Neural crest cell (in vitro differentiated cells): ENCODE measurements around the gene SKP1. TPM values are rescaled to one million over a fixed set of nuclear protein-coding genes. Genes with fewer than 3 reads are reported as not detected.
"Not testable (repeated sequence)": the region's sequence is repeated elsewhere in the genome, so short reads cannot be mapped to it uniquely, and the experiment has no call there.

Experiments used
- DNase-seq: peaks from one replicate; pipeline ENCODE4 v3.0.0; 2021; ENCODE audit warnings: low read depth, mixed read lengths, low spot score
- H3K27ac Mint-ChIP-seq: one replicate; pipeline ENCODE4 v1.8.0; 2021; ENCODE audit warnings: mild to moderate bottlenecking, mixed read lengths; ENCODE audit not compliant: unreplicated experiment
- H3K27me3 Mint-ChIP-seq: 2 replicates; pipeline ENCODE4 v1.8.0; 2021; ENCODE audit warnings: low read depth, mild to moderate bottlenecking, mixed read lengths
- H3K36me3 Mint-ChIP-seq: 2 replicates; pipeline ENCODE4 v1.8.0; 2021; ENCODE audit warnings: low read depth, mild to moderate bottlenecking, mixed read lengths
- H3K4me1 Mint-ChIP-seq: 2 replicates; pipeline ENCODE4 v1.8.0; 2021; ENCODE audit warnings: mixed read lengths
- H3K4me3 Mint-ChIP-seq: one replicate; pipeline ENCODE4 v1.8.0; 2021; ENCODE audit warnings: mild to moderate bottlenecking, mixed read lengths
- H3K9me3 Mint-ChIP-seq: 2 replicates; pipeline ENCODE4 v1.8.0; 2021; ENCODE audit warnings: mixed read lengths
- CTCF ChIP-seq: fragments of 200-600 bp; sonication (generic); conservative IDR thresholded peaks from 2 replicates; pipeline ENCODE4 v1.5.0; 2021; ENCODE audit warnings: antibody characterized with exemption, mild to moderate bottlenecking
- total RNA-seq: library from RNA; stranded (reverse); gene quantifications from 2 replicates; pipeline ENCODE4 v1.2.1, GENCODE V29; 2021

The SKP1 gene
- total RNA-seq, 1 donor from 2014 or later: 340 TPM

GRCh38 chr5:134171972-134172371, 4.8 kb downstream of the SKP1 start:
- no peaks in the 10 kb centered on the region for H3K9me3 Mint-ChIP-seq
- no peaks in the 10 kb centered on the region for H3K27me3 Mint-ChIP-seq
- H3K36me3 Mint-ChIP-seq: peaks cover 13% of the 10 kb centered on the region
- no peak overlapping the region for H3K27ac Mint-ChIP-seq
- no peak overlapping the region for H3K4me3 Mint-ChIP-seq
- no peak for DNase-seq
- no peak for TF ChIP-seq CTCF
- H3K4me1 Mint-ChIP-seq: peaks cover 18% of the 10 kb centered on the region

DNA sequence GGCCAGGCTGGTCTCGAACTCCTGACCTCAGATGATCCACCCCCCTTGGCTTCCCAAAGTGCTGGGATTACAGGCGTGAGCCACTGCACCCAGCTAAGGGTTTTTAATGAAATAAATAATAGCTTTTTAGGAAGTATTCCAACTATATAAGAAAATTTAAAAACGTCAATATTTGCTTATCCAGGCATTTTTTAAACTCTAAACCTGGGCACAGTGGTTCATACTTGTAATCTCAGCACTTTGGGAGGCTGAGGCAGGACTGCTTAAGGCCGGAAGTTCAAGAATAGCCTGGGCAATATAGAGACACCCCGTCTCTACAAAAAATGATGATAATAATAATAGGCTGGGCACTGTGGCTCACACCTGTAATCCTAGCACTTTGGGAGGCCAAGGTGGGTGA, 14.2 kb downstream of the SKP1 start:
- H3K36me3 Mint-ChIP-seq: peaks cover 42% of the 10 kb centered on the region

DNA sequence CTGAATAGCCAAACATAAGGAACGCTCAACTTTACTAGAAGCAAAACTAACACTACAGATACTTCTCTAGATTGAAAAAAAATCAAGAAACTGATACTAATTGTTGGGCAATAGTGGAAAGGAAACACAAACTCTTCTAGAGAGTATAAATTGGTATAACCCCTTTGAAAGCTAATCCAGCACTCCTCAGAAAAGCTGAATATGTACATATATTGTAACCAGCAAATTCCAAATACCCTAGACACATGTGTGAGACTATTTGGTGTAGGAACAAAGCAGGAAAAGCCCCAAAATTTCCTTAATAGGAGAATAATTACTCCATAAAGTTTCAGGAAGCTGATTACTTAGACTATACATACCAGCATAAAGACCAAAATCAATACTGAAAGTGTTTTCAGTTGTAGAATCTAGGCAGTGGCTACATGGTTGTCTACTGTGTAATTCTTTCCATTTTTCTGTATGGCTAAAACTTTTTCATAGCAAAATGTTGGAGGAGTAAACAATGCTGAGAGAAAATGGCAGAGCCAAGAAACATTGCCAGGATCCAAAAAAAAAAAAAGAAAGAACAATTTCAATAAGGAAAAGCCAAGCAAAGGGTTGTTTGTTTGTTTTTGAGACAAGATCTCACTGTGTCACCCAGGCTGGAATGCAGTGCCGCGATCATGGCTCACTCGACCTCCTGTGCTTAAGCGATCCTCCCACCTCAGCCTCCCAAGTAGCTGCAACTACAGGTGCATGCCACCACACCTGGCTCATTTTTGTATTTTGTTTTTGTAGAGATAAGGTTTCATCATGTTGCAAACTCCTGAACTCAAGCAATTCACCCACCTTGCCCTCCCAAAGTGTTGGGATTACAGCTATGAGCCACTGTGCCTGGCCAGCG, 15.0 kb downstream of the SKP1 start:
- H3K9me3 Mint-ChIP-seq: peaks cover 9% of the 10 kb centered on the region
- DNase-seq: no peak
- H3K27me3 Mint-ChIP-seq: no peaks in the 10 kb centered on the region
- no peak overlapping the region for H3K4me3 Mint-ChIP-seq
- no peaks in the 10 kb centered on the region for H3K4me1 Mint-ChIP-seq
- H3K36me3 Mint-ChIP-seq: peaks cover 45% of the 10 kb centered on the region
- TF ChIP-seq CTCF: no peak
- H3K27ac Mint-ChIP-seq: no peak overlapping the region

More for the DNA sequence above, 14.2 kb downstream of the SKP1 start:
- Mint-ChIP-seq H3K4me3 (no peak overlapping the region), H3K27ac (no peak overlapping the region), H3K4me1 (no peaks in the 10 kb centered on the region), H3K27me3 (no peaks in the 10 kb centered on the region), H3K9me3 (peaks cover 9% of the 10 kb centered on the region)
- DNase-seq: no peak
- no peak for TF ChIP-seq CTCF

- Mint-ChIP-seq H3K36me3 (peaks cover 12% of the 10 kb centered on the region), H3K27ac (no peak overlapping the region), H3K9me3 (no peaks in the 10 kb centered on the region), H3K4me3 (no peak overlapping the region), H3K4me1 (peaks cover 16% of the 10 kb centered on the region), H3K27me3 (no peaks in the 10 kb centered on the region)
- no peak for DNase-seq
- no peak for TF ChIP-seq CTCF
Measured at GRCh38 chr5:134153657-134154056, 23.1 kb downstream of the SKP1 start.

- no peak overlapping the region for H3K4me3 Mint-ChIP-seq
- peaks cover 16% of the 10 kb centered on the region for H3K4me1 Mint-ChIP-seq
- no peak for TF ChIP-seq CTCF
- DNase-seq: no peak
- peaks cover 11% of the 10 kb centered on the region for H3K36me3 Mint-ChIP-seq
- H3K27ac Mint-ChIP-seq: no peak overlapping the region
- H3K9me3 Mint-ChIP-seq: no peaks in the 10 kb centered on the region
- H3K27me3 Mint-ChIP-seq: no peaks in the 10 kb centered on the region
Measured at GRCh38 chr5:134153241-134153640, 23.5 kb downstream of the SKP1 start.

- H3K36me3 Mint-ChIP-seq, DNase-seq, H3K27me3 Mint-ChIP-seq, H3K9me3 Mint-ChIP-seq, H3K27ac Mint-ChIP-seq, H3K4me3 Mint-ChIP-seq: not testable (repeated sequence)
- peaks cover 16% of the 10 kb centered on the region for H3K4me1 Mint-ChIP-seq
Measured at GRCh38 chr5:134152173-134152832, 24.4 kb downstream of the SKP1 start.
